Astrocyte (in vitro differentiated cells and primary cell): ENCODE data around the gene ATP2B2. TPM values are rescaled to one million over a fixed set of nuclear protein-coding genes. Genes with fewer than 3 reads are reported as not detected.

Source experiments
- DNase-seq: peaks from one replicate; pipeline ENCODE4 v3.0.0-alpha.2; 2010; ENCODE audit warnings: low read depth
- FAIRE-seq: peaks from 2 replicates; lab custom pipeline; 2011; peaks lifted over from hg19 to GRCh38; lab: Jason Lieb, UNC
- H2AFZ ChIP-seq: 2 replicates; pipeline ENCODE4 v1.6.0; 2012; ENCODE audit warnings: low read depth, low read length, inconsistent platforms
- H3K27ac ChIP-seq: 2 replicates; pipeline ENCODE4 v1.5.1; 2011; ENCODE audit warnings: low read depth, low read length, inconsistent platforms
- H3K27me3 ChIP-seq: 2 replicates; pipeline ENCODE4 v1.6.0; 2011; ENCODE audit warnings: low read length, inconsistent platforms; ENCODE audit not compliant: insufficient read depth
- H3K36me3 ChIP-seq: 2 replicates; pipeline ENCODE4 v1.5.1; 2011; ENCODE audit warnings: low read length, inconsistent platforms; ENCODE audit not compliant: insufficient read depth
- H3K4me1 ChIP-seq: 2 replicates; pipeline ENCODE4 v1.5.1; 2011; ENCODE audit warnings: low read length, inconsistent platforms; ENCODE audit not compliant: insufficient read depth
- H3K4me2 ChIP-seq: 2 replicates; pipeline ENCODE4 v1.6.0; 2012; ENCODE audit warnings: low read length, inconsistent platforms
- H3K4me3 ChIP-seq: 2 replicates; pipeline ENCODE4 v1.5.1; 2011; ENCODE audit warnings: low read depth, mild to moderate bottlenecking, low read length, inconsistent platforms; ENCODE audit not compliant: insufficient read depth
- H3K79me2 ChIP-seq: 2 replicates; pipeline ENCODE4 v1.6.0; 2012; ENCODE audit warnings: mild to moderate bottlenecking, low read length, inconsistent platforms; ENCODE audit not compliant: insufficient read depth
- H3K9ac ChIP-seq: 2 replicates; pipeline ENCODE4 v1.6.0; 2012; ENCODE audit warnings: mild to moderate bottlenecking, low read length, inconsistent platforms
- H3K9me3 ChIP-seq: 2 replicates; pipeline ENCODE4 v1.5.1; 2012; ENCODE audit warnings: low read depth, mild to moderate bottlenecking, low read length, inconsistent platforms; ENCODE audit not compliant: insufficient read depth
- H4K20me1 ChIP-seq: 2 replicates; pipeline ENCODE4 v1.6.0; 2012; ENCODE audit warnings: low read length, inconsistent platforms; ENCODE audit not compliant: insufficient read depth
- H3K27ac Mint-ChIP-seq: one replicate; pipeline ENCODE4 v1.8.0; 2021; ENCODE audit warnings: mild to moderate bottlenecking, mixed read lengths; ENCODE audit not compliant: unreplicated experiment
- H3K27me3 Mint-ChIP-seq: one replicate; pipeline ENCODE4 v1.8.0; 2021; ENCODE audit warnings: low read depth, mixed read lengths; ENCODE audit not compliant: unreplicated experiment
- H3K36me3 Mint-ChIP-seq: one replicate; pipeline ENCODE4 v1.8.0; 2021; ENCODE audit warnings: low read depth, mixed read lengths; ENCODE audit not compliant: unreplicated experiment
- H3K4me1 Mint-ChIP-seq: one replicate; pipeline ENCODE4 v1.8.0; 2021; ENCODE audit warnings: low read depth, mixed read lengths; ENCODE audit not compliant: unreplicated experiment
- H3K4me3 Mint-ChIP-seq: one replicate; pipeline ENCODE4 v1.8.0; 2021; ENCODE audit warnings: mild to moderate bottlenecking, moderate library complexity, mixed read lengths; ENCODE audit not compliant: unreplicated experiment
- H3K9me3 Mint-ChIP-seq: one replicate; pipeline ENCODE4 v1.8.0; 2021; ENCODE audit warnings: mild to moderate bottlenecking, mixed read lengths; ENCODE audit not compliant: unreplicated experiment
- EZH2 ChIP-seq: IDR thresholded peaks from 2 replicates; pipeline ENCODE4 v1.6.1; 2012; ENCODE audit warnings: mild to moderate bottlenecking, low read length, inconsistent platforms; ENCODE audit not compliant: insufficient read depth
- total RNA-seq: library from RNA; stranded (reverse); gene quantifications from 2 replicates; pipeline ENCODE4 v1.2.1, GENCODE V29; 2021
- TF ChIP-seq, protein P1 (sequence below): IDR thresholded peaks from 2 replicates; pipeline ENCODE4 v1.5.1; 2011; ENCODE audit warnings: low read depth, mild to moderate bottlenecking, inconsistent platforms, low read length, moderate library complexity; ENCODE audit not compliant: insufficient read depth

ATP2B2 gene
- total RNA-seq, 1 donor from 2014 or later, result 0.05 TPM

DNA sequence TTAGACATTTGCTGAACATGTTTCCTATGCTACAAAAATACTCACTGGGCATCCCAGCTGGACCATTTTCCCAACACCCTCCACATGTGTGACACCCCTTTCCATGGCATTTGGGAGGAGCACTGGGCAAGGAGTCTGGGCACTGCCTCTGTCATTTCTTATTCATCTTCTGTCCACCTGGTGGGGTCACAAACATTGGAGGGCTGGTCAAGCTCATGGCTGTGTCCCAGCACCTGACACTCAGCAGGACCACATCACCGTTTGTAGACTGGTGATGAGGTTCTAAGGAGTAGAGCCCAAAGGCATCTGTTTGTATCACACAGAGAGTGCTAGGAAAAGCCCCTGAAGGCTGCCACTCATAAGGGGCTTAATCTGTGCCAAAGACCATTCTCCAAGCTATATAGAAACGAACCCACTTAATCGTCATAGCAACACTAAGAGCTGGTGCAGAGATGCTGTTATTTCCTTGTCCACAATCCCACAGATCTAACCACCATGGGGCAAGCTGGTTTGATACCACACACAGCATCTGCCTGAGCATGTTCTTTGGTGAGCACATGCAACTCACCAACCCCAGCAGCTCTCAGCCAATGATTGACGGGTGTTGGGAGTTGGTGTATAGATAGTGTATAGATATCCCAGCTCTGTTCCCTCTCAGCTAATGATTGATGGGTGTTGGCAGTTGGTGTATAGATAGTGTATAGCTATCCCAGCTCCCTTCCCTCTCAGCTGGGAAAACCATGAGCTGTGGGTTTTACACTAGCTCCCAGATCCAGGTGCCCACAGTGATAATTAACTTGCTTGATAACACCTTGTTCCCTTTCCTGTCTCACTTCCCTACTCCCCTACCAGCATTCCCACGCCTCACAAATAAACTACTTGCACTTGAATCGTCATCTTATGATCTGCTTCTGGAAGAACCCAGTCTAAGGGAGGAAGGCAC is 42.7 kb upstream of the ATP2B2 start:
- H4K20me1 ChIP-seq, result no peaks in the 10 kb centered on the region
- peaks cover 32% of the 10 kb centered on the region for H3K27me3 Mint-ChIP-seq
- no peak overlapping the region for H3K9ac ChIP-seq
- TF ChIP-seq, protein P1, sequence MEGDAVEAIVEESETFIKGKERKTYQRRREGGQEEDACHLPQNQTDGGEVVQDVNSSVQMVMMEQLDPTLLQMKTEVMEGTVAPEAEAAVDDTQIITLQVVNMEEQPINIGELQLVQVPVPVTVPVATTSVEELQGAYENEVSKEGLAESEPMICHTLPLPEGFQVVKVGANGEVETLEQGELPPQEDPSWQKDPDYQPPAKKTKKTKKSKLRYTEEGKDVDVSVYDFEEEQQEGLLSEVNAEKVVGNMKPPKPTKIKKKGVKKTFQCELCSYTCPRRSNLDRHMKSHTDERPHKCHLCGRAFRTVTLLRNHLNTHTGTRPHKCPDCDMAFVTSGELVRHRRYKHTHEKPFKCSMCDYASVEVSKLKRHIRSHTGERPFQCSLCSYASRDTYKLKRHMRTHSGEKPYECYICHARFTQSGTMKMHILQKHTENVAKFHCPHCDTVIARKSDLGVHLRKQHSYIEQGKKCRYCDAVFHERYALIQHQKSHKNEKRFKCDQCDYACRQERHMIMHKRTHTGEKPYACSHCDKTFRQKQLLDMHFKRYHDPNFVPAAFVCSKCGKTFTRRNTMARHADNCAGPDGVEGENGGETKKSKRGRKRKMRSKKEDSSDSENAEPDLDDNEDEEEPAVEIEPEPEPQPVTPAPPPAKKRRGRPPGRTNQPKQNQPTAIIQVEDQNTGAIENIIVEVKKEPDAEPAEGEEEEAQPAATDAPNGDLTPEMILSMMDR, result no peak
- TF ChIP-seq EZH2, result no peak
- no peaks in the 10 kb centered on the region for H3K9me3 Mint-ChIP-seq
- H2AFZ ChIP-seq, result no peak overlapping the region
- DNase-seq, result no peak
- no peaks in the 10 kb centered on the region for H3K79me2 ChIP-seq
- H3K27ac Mint-ChIP-seq, result no peak overlapping the region
- no peak overlapping the region for H3K4me2 ChIP-seq
- peaks cover 4% of the 10 kb centered on the region for H3K27me3 ChIP-seq
- H3K36me3 ChIP-seq, result no peaks in the 10 kb centered on the region
- no peak overlapping the region for H3K27ac ChIP-seq
- H3K4me3 ChIP-seq, result no peak overlapping the region
- H3K4me1 Mint-ChIP-seq, result peaks cover 2% of the 10 kb centered on the region
- H3K4me1 ChIP-seq, result peaks cover 16% of the 10 kb centered on the region
- H3K4me3 Mint-ChIP-seq, result no peak overlapping the region
- H3K36me3 Mint-ChIP-seq, result no peaks in the 10 kb centered on the region
- H3K9me3 ChIP-seq, result no peaks in the 10 kb centered on the region
- FAIRE-seq, result no peak

DNA sequence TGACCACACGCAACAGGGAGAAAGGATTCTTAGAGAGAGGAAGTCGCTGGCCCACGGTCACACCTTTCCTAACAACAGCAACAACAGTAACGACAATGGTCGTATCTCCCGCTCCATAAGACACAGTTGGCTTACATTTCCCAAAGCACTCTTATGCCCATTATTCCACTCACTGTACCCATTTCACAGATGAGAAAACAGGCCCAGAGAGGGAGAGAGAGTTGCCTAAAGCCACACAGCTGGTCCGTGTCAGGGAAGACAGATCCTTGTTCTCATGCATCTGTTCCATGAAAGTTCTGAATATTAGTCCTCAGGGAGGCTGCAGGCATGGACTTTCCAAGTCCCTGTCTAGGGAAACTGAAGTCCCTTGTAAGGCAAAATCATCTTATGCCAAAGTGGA is 42.0 kb upstream of the ATP2B2 start:
- Histone ChIP-seq H3K79me2 (no peaks in the 10 kb centered on the region), H3K27ac (no peak overlapping the region), H3K9me3 (no peaks in the 10 kb centered on the region), H3K4me2 (no peak overlapping the region), H3K4me3 (no peak overlapping the region), H3K9ac (no peak overlapping the region), H3K27me3 (peaks cover 4% of the 10 kb centered on the region), H2AFZ (no peak overlapping the region), H3K36me3 (no peaks in the 10 kb centered on the region), H4K20me1 (no peaks in the 10 kb centered on the region), H3K4me1 (peaks cover 10% of the 10 kb centered on the region)
- Mint-ChIP-seq H3K4me1 (peaks cover 2% of the 10 kb centered on the region), H3K36me3 (no peaks in the 10 kb centered on the region), H3K4me3 (no peak overlapping the region), H3K27me3 (peaks cover 32% of the 10 kb centered on the region), H3K9me3 (peaks cover 3% of the 10 kb centered on the region), H3K27ac (no peak overlapping the region)
- DNase-seq (no peak), FAIRE-seq (no peak)
- TF ChIP-seq EZH2, result no peak
- TF ChIP-seq, protein P1, result no peak

DNA sequence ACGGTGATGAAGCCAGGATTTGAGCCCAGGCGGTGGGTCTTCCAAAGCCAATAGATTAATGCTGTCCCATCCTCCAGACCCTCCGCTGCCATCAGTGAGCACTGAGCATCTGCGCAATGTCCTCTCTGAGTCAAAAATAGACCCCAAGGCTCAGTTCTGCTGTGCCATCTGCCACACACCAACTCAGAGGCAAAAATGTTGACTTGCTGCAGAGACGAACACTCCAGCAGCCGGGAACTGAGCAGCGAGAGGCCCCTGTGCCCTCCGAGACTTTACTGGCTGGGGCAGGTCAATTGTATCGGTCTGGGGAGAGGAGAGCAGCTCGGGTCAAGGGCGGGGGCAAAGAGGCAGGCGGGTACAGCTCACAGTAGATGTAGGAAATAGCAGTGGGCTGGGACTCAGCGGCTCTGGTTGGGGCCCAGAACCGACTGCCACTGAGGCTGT is 41.5 kb upstream of the ATP2B2 start:
- Histone ChIP-seq H3K4me2 (no peak overlapping the region), H3K9ac (no peak overlapping the region), H3K79me2 (no peaks in the 10 kb centered on the region), H3K27me3 (peaks cover 4% of the 10 kb centered on the region), H2AFZ (no peak overlapping the region), H3K9me3 (no peaks in the 10 kb centered on the region), H3K4me3 (no peak overlapping the region), H3K36me3 (no peaks in the 10 kb centered on the region), H4K20me1 (no peaks in the 10 kb centered on the region), H3K27ac (no peak overlapping the region), H3K4me1 (peaks cover 4% of the 10 kb centered on the region)
- TF ChIP-seq, protein P1, result no peak
- no peak for TF ChIP-seq EZH2
- no peak overlapping the region for H3K27ac Mint-ChIP-seq
- FAIRE-seq (no peak), DNase-seq (no peak)
- H3K9me3 Mint-ChIP-seq, result peaks cover 3% of the 10 kb centered on the region
- H3K36me3 Mint-ChIP-seq, result no peaks in the 10 kb centered on the region
- peaks cover 32% of the 10 kb centered on the region for H3K27me3 Mint-ChIP-seq
- H3K4me1 Mint-ChIP-seq, result peaks cover 2% of the 10 kb centered on the region
- no peak overlapping the region for H3K4me3 Mint-ChIP-seq
